Esophagus squamous epithelium (tissue), 4 donors: ENCODE results near the gene TWIST2.

Source experiments
- CTCF ChIP-seq, 6 experiments: fragments of 450-650 bp in 4 of 6; fragments of 200-600 bp in 2 of 6; sonication (generic) in 2 of 6; IDR thresholded peaks; one replicate each; pipeline ENCODE4 v1.5.1; 2016 to 2019; ENCODE audit warnings: antibody characterized with exemption in 6 of 6, mild to moderate bottlenecking in 4 of 6, moderate library complexity in 4 of 6
- POLR2A ChIP-seq, 4 donors: fragments of 450-650 bp; IDR thresholded peaks; one replicate each; pipeline ENCODE4 v1.6.1; 2017; ENCODE audit warnings: antibody characterized with exemption in 4 of 4, mild to moderate bottlenecking in 4 of 4, moderate library complexity in 3 of 4

GRCh38 chr2:238895891-238896600 is 48.2 kb downstream of the TWIST2 start:
- TF ChIP-seq CTCF (IDR thresholded peaks at IDR 0.05) (no peak), POLR2A (IDR thresholded peaks at IDR 0.05) (no peak)
